ENCODE results near the gene DNAAF8.

The DNAAF8 gene

DNA sequence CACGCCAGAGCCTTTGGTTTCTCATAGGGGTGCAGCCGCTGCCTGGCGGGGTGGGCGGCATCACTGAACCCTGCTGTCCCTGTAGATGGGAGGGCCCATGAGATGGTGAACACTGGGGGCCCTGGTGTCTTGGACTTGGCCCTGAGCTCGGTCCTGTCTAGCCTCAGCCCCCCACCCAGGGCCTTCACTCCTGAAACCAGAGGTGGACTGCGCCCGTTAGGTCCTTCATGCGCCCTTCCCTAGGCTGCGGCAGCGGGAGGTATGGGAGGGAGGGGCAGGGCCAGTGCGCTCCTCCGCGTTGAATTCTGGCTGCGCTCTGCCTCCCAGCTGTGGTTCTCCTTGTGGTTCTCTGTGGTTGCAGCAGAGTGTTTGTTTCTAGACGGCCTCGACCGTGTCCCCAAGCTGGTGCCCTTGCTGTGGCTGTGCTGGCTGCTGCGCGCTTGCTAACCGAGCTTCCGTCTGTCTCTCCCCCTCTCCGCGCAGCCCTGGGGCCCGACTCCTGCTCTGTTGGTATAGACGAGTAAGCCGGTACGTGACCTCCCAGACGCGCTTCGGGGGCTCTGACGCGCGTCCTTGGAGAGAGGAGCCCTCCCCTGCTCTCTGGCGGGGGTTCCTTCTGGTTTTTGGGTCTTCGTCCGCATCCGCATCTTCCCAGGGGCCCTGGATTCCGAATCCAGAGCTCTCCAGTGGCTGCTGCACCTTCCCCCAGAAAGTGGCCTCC, 48.4 kb upstream of the DNAAF8 start:
- H3K27ac ChIP-seq (ENCODE audit: low read length): no peak overlapping the region
- peaks cover 65% of the 10 kb centered on the region for H3K36me3 ChIP-seq (ENCODE audit: insufficient read depth, low read length)
- H3K4me2 ChIP-seq (ENCODE audit: insufficient read depth, low read length): no peak overlapping the region
- DNase-seq: no peak
- no peaks in the 10 kb centered on the region for H3K4me1 ChIP-seq (ENCODE audit: insufficient read depth, low read length)
- TF ChIP-seq, protein P1, sequence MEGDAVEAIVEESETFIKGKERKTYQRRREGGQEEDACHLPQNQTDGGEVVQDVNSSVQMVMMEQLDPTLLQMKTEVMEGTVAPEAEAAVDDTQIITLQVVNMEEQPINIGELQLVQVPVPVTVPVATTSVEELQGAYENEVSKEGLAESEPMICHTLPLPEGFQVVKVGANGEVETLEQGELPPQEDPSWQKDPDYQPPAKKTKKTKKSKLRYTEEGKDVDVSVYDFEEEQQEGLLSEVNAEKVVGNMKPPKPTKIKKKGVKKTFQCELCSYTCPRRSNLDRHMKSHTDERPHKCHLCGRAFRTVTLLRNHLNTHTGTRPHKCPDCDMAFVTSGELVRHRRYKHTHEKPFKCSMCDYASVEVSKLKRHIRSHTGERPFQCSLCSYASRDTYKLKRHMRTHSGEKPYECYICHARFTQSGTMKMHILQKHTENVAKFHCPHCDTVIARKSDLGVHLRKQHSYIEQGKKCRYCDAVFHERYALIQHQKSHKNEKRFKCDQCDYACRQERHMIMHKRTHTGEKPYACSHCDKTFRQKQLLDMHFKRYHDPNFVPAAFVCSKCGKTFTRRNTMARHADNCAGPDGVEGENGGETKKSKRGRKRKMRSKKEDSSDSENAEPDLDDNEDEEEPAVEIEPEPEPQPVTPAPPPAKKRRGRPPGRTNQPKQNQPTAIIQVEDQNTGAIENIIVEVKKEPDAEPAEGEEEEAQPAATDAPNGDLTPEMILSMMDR (IDR thresholded peaks at IDR 0.05; ENCODE audit: borderline replicate concordance, extremely low read depth, low read length, poor library complexity, severe bottlenecking): no peak
- no peak for TF ChIP-seq EZH2 (IDR thresholded peaks at IDR 0.05; ENCODE audit: borderline replicate concordance, low read depth, low read length, severe bottlenecking)
- no peaks in the 10 kb centered on the region for H3K79me2 ChIP-seq (ENCODE audit: insufficient read depth, low read length)
- H3K27me3 ChIP-seq (ENCODE audit: insufficient read depth, low read length, poor library complexity): no peaks in the 10 kb centered on the region
- no peak for ATAC-seq (ENCODE audit: insufficient read depth, low read depth)
- H3K9me3 ChIP-seq (ENCODE audit: insufficient read depth, low read length, severe bottlenecking): no peaks in the 10 kb centered on the region
- no peak overlapping the region for H3K4me3 ChIP-seq (ENCODE audit: low read depth in 1 of 2, low read length in 2 of 2)
- H2AFZ ChIP-seq (ENCODE audit: low read depth, low read length): no peak overlapping the region
- H3K9ac ChIP-seq (ENCODE audit: low read depth, low read length): no peak overlapping the region
- peaks cover 4% of the 10 kb centered on the region for H4K20me1 ChIP-seq (ENCODE audit: insufficient read depth, low read length)

DNA sequence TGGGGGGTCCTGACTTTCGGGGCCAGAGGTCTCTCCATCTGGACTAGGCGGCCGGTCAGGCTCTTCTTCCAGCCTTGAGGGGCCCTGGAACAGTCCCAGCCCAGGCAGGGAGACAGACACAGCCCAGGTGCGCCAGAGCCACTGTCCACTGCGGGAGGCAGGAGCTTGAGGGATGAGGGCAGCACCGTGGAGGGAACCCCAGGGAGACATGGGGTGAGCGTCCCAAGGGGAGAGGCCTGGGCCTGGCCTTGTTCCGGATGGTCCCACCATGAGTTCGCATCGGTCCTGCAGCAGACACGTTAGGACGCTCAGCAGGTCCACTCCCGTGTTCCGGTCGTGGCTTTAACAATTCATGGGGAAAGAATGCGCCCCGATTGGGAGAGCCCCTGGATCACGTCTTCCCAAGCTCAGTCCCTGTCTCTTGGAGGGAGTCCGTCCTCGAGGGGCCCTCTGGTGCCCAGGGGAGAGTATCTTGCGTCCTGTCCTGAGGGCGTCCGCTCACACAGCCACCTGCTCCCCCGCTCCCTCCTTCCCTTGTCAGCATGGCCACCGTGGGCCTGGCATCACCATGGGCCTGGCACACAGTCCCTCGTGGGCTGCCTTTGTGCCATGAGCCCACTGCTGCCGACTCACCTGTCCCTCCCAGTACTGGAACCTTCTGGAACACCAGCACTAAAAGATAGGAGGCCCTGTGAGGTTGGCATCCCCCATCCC, 47.7 kb upstream of the DNAAF8 start:
- no peak overlapping the region for H3K4me2 ChIP-seq (ENCODE audit: insufficient read depth, low read length)
- no peak overlapping the region for H3K9ac ChIP-seq (ENCODE audit: low read depth, low read length)
- peaks cover 4% of the 10 kb centered on the region for H4K20me1 ChIP-seq (ENCODE audit: insufficient read depth, low read length)
- H3K4me3 ChIP-seq (ENCODE audit: low read depth in 1 of 2, low read length in 2 of 2): no peak overlapping the region
- no peak for DNase-seq
- H3K9me3 ChIP-seq (ENCODE audit: insufficient read depth, low read length, severe bottlenecking): no peaks in the 10 kb centered on the region
- no peak overlapping the region for H2AFZ ChIP-seq (ENCODE audit: low read depth, low read length)
- H3K36me3 ChIP-seq (ENCODE audit: insufficient read depth, low read length): peaks cover 61% of the 10 kb centered on the region
- no peak overlapping the region for H3K27ac ChIP-seq (ENCODE audit: low read length)
- no peaks in the 10 kb centered on the region for H3K79me2 ChIP-seq (ENCODE audit: insufficient read depth, low read length)
- no peak for ATAC-seq (ENCODE audit: insufficient read depth, low read depth)
- no peaks in the 10 kb centered on the region for H3K27me3 ChIP-seq (ENCODE audit: insufficient read depth, low read length, poor library complexity)
- no peaks in the 10 kb centered on the region for H3K4me1 ChIP-seq (ENCODE audit: insufficient read depth, low read length)
- TF ChIP-seq EZH2 (IDR thresholded peaks at IDR 0.05; ENCODE audit: borderline replicate concordance, low read depth, low read length, severe bottlenecking): no peak
- TF ChIP-seq, protein P1 (IDR thresholded peaks at IDR 0.05; ENCODE audit: borderline replicate concordance, extremely low read depth, low read length, poor library complexity, severe bottlenecking): no peak

DNA sequence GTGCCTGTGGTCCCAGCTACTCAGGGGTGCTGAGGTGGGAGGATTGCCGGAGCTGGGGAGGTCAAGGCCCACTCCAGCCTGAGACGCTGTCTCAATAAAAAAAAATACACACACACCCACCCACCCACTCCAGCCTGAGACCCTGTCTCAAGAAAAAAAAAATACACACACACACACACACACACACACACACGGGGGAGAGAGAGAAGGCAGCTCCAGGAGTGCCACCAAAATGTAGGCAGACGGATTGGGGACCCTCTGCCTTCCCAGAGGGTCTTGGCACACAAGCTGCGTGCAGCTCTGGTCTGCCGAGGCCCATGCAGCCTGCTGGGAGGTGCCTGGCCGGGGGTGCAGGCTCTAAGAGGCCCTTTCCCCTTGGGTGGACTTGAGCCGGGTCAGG, 46.9 kb upstream of the DNAAF8 start:
- H3K4me1 ChIP-seq (ENCODE audit: insufficient read depth, low read length): peaks cover 3% of the 10 kb centered on the region
- DNase-seq (no peak), ATAC-seq (ENCODE audit: insufficient read depth, low read depth) (no peak)
- TF ChIP-seq, protein P1 (IDR thresholded peaks at IDR 0.05; ENCODE audit: borderline replicate concordance, extremely low read depth, low read length, poor library complexity, severe bottlenecking): no peak
- TF ChIP-seq EZH2 (IDR thresholded peaks at IDR 0.05; ENCODE audit: borderline replicate concordance, low read depth, low read length, severe bottlenecking): no peak
- H3K27ac ChIP-seq (ENCODE audit: low read length): no peak overlapping the region
- H4K20me1 ChIP-seq (ENCODE audit: insufficient read depth, low read length): peaks cover 4% of the 10 kb centered on the region
- no peaks in the 10 kb centered on the region for H3K9me3 ChIP-seq (ENCODE audit: insufficient read depth, low read length, severe bottlenecking)
- H2AFZ ChIP-seq (ENCODE audit: low read depth, low read length): no peak overlapping the region
- H3K4me2 ChIP-seq (ENCODE audit: insufficient read depth, low read length): no peak overlapping the region
- no peak overlapping the region for H3K4me3 ChIP-seq (ENCODE audit: low read depth in 1 of 2, low read length in 2 of 2)
- no peak overlapping the region for H3K9ac ChIP-seq (ENCODE audit: low read depth, low read length)
- H3K27me3 ChIP-seq (ENCODE audit: insufficient read depth, low read length, poor library complexity): no peaks in the 10 kb centered on the region
- peaks cover 54% of the 10 kb centered on the region for H3K36me3 ChIP-seq (ENCODE audit: insufficient read depth, low read length)
- H3K79me2 ChIP-seq (ENCODE audit: insufficient read depth, low read length): no peaks in the 10 kb centered on the region

Data from DND-41 (cell line).